ENCODE measurements around the gene PGRMC1.

The PGRMC1 gene

GRCh38 chrX:119222932-119223331, 13.2 kb upstream of the PGRMC1 start:
- Histone ChIP-seq H3K27ac (no peak overlapping the region), H3K4me3 (no peak overlapping the region)
- no peak for DNase-seq (ENCODE audit: low spot score)
- no peak for TF ChIP-seq CTCF (IDR thresholded peaks at IDR 0.05)

DNA sequence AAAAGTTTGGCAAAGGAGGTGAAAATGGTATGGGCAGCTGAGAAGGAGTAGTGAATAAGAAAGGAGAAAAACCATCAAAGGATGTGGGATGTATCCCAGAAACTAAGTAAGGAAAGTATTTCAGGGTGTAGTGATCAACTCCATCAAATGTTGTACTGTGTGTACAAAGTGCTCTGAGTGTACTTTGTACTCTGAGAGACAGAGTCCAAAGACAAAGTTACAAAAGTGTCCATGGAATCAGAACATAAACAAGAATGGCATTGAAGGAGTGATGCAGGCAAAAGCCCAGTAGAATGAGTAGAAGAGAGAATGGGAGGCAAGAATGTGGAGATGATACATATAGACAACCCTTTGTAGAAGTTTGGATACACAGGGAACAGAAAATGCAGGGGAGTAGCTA, 12.3 kb upstream of the PGRMC1 start:
- TF ChIP-seq CTCF (IDR thresholded peaks at IDR 0.05), result no peak
- Histone ChIP-seq H3K27ac (no peak overlapping the region), H3K4me3 (no peak overlapping the region)
- no peak for DNase-seq (ENCODE audit: low spot score)

DNA sequence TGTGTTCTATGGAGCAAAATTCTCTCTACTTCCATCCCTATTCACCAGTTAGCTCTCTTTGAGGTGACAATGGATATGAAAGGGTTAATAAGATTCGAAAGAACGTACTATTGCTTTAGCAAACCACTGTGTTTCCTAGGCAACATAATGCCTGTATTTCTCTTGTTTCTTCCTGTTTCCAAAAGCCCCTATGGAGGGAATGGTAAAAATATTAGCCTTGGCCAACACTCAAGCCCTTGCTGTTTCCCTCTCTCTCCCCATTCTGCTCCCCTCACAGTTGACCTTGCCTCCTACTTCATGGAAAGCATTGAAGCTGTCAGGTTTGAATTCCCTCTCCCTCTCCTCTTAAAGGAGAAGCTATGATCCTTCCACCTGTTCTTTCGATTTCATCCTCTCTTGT, 9.6 kb upstream of the PGRMC1 start:
- H3K27ac ChIP-seq, result no peak overlapping the region
- H3K4me3 ChIP-seq, result no peak overlapping the region
- no peak for TF ChIP-seq CTCF (IDR thresholded peaks at IDR 0.05)
- no peak for DNase-seq (ENCODE audit: low spot score)

DNA sequence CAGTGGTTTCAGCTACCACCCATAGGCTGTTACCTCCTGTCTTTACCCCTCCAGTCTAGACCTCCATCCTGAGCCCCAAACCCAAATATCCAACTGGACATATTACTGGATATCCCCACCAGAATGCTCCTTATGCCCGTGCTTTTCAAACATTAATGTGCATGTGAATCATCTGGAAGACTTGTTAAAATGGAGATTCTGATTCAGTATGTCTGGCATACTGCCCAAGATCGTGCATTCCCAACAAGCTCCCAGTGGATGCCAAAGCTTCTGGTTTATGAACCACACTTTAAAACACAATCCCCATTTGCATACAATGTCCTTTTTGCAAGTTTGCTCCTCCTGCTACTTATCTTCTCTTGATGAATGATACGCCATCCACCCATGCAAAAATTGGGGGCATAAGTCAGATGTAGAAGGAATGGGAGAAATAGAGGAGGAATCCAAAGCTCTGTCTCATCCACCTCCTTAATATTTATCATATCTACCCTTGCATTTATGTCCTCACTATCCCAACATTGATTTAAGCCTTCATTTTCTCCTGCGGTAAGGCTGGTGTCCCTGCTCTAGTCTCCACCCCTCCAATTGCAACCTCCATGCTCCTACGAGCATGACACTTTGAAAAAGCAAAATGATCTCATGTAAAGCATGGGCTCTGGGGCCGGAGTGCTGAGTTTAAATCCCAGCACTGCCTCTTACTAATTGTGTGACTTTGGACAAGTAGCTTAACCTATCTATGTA, 7.4 kb upstream of the PGRMC1 start:
- DNase-seq (ENCODE audit: low spot score), result no peak
- no peak overlapping the region for H3K4me3 ChIP-seq
- H3K27ac ChIP-seq, result no peak overlapping the region
- TF ChIP-seq CTCF (IDR thresholded peaks at IDR 0.05), result no peak

DNA sequence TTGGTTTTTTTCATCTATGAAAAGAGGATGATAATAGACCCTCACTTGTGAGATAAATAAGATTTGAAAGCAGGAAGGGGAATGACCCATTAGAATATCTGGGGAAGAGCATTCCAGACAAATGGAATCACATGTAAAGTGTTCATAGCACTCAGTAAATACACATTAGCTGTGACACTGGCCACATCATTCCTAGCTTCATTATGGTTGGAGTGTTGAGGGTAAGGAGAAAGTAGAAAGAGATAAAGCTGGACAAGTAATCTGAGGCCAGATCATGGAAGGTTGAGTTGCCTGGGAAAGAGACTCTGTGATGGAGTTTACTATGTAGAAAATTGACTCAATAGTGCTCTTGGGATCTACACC, 6.9 kb upstream of the PGRMC1 start:
- no peak overlapping the region for H3K4me3 ChIP-seq
- H3K27ac ChIP-seq, result no peak overlapping the region
- TF ChIP-seq CTCF (IDR thresholded peaks at IDR 0.05), result no peak
- DNase-seq (ENCODE audit: low spot score), result no peak

GRCh38 chrX:119230850-119231249, 5.2 kb upstream of the PGRMC1 start:
- no peak overlapping the region for H3K4me3 ChIP-seq
- TF ChIP-seq CTCF (IDR thresholded peaks at IDR 0.05), result no peak
- H3K27ac ChIP-seq, result no peak overlapping the region
- no peak for DNase-seq (ENCODE audit: low spot score)

DNA sequence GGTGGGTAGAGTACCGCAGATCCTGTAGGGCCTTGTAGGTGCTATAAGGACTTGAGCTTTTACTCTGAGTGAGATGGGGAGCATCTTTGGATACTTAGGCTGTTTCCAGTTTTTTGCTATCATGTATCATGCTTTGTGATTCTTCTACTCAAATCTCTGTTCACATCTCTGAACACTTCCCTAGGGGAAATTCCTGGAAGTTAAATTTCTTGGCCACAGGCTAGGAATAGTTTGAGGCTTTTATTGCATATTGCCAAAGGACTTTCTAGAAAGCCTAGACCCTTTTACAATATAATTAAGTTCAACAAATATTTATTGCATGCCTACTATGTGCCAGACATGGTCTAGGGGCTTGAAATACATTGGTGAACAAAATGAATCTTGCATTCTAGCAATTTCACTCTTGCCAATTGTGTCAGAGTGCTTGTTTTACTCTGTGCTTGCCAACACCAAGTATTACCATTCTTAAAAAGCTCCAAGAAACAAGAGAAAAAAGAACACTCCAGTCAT, 4.1 kb upstream of the PGRMC1 start:
- DNase-seq (ENCODE audit: low spot score), result no peak
- no peak for TF ChIP-seq CTCF (IDR thresholded peaks at IDR 0.05)
- no peak overlapping the region for H3K27ac ChIP-seq
- no peak overlapping the region for H3K4me3 ChIP-seq
